Measurements from ENCODE around the gene NARF.
"Not testable (repeated sequence)": the region's sequence is repeated elsewhere in the genome, so short reads cannot be mapped to it uniquely, and the experiment has no call there.

NARF gene

DNA sequence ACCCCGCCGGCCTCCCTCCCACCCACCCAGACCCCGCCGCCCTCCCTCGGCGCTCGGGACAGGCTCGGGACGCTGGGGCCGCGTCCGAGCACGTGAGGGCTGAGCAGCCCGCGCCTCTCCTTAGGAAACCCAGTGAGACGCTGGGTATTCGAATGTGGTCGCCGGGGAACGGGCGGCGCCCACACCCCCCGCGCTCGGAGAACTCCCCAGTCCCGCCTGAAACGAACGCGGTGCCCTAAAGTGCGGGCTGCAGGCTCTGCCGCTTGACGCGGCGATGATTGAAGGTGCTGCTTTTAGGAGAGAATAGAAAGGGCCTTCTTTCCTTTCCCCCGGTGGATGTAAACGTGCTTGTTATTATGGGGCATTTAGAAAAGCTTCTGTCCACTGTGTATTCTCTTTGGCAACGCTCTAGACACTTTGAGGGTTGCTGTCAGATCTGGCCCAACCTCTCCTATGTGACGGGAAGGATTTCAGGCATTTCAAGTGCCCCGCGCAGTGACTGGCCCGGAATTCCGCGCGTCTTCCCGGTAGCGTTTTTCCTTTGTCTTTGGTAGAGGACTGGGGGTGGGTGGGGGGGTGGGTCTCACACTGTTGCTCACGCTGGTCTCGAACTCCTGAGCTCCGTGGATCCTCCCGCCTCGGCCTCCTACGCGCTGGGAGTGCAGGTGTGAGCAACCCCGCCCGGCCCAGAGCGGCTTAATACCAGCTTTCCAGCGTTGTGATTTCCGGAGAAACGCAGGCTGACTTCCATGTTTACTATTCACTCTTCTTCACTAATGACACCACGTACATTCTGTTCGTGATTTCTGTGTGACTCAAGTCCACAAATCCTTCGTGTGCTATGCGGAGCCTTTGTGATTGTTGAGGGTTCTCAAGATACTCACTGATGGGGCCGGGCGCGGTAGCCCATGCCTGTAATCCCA is 39.2 kb downstream of the NARF start:
- no peak for DNase-seq (ENCODE audit: low read depth in 2 of 2)

DNA sequence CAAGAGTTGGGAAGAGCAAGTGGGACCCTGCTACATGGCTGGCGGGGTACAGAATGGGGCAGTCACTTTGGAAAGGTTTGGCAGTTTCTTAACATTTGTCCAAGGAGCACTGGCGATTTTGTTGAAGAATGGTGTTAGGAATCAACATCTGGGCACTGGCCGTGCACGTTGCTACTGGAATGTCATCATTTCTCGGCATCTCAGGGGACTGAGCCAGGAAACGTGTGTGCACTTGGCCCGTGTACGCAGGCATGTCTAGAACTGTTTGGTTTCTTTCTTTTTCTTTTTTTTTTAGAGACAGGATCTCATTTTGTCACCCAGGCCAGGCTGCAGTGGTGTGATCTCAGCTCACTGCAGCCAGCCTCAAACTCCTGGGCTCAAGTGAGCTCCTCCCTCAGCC is 43.7 kb downstream of the NARF start:
- DNase-seq (ENCODE audit: low read depth in 2 of 2), result no peak

DNA sequence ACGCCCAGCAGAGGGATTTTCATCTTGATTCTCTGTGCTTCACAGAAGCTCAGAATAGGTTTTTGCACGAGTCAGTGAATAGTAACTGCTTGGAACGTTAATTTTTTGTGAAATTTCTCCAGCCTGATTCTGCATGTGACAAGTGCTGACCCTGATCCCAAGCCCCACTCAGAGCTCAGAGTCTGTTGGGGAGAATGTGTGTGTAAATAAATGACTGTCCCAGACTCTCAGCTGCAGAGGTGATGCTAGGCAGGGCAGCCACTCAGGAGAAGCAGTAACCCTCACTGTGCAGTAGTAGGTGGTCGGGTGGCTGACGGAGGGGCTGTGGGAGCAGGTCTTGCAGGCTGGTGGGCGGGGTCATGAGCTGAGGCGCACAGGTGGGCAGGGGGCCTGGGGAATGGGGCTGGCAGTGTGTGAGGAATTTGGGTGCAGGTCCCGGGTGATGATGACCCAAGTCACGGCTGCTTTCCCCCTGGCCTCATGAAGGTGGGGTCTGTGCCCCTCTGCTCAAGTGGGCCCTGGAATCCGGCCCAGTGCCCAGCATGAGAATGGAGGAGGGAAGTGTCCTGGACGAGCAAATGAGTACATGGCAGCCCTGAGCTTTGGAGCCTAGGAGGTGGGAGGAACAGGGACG is 44.7 kb downstream of the NARF start:
- DNase-seq (ENCODE audit: low read depth in 2 of 2), result no peak

DNA sequence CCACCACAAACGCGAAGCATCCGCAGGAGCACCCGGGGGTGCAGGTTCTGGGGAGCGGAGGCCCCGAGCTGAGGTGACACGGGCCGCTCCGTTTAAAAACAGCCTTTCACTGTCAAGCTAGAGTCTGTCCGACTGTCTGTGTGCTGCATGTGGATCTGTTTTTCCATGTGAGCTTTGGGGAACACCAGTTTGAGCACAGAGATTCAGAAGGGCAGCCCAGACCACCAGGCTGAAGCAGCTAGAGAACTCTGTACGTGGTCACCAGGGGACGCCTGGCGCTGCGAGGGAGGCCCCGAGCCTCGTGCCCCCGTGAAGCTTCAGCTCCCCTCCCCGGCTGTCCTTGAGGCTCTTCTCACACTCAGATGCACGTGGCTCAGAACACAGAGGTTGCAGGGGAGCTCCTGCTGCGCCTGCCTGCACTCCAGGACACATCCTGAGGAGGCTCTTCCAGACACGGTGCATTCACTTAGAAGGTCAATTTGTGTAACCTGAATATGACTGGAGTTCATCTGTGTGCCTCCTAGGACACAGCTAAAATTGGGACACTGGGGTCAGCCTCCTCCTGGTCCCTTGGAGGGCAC is 45.3 kb downstream of the NARF start:
- DNase-seq (ENCODE audit: low read depth in 2 of 2), result no peak

DNA sequence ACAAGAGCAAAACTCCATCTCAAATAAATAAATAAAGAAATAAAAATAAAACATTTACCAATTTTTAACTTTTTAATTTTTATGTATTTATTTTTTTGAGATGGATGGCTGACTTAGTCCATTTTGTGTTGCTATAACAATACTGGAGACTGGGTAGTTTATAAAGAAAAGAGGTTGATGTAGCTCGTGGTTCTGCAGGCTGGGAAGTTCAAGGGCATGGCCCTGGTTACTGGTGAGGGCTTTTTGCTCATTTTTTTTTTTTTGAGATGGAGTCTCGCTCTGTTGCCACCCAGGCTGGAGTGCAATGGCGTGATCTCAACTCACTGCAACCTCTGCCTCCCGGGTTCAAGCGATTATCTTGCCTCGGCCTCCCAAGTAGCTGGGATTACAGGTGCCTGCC is 46.8 kb downstream of the NARF start:
- no peak for DNase-seq (ENCODE audit: low read depth in 2 of 2)

DNA sequence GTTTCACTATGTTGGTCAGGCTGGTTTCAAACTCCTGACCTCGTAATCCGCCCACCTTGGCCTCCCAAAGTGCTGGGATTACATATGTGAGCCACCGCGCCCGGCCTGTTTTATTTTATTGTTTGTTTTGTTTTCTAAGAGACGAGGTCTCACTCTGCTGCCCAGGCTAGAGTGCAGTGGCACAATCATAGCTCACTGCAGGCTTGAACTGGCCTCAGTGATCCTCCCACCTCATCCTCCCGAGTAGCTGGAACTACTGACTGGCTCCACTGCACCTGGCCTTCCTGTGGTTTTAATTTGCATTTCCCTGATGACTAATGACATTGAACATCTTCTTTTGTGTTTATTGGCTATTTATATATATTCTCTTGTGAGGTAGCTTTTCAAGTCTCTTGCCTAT is 47.9 kb downstream of the NARF start:
- peak in 1 of 2 donors; percentile 18 for DNase-seq (ENCODE audit: low read depth in 2 of 2)

DNA sequence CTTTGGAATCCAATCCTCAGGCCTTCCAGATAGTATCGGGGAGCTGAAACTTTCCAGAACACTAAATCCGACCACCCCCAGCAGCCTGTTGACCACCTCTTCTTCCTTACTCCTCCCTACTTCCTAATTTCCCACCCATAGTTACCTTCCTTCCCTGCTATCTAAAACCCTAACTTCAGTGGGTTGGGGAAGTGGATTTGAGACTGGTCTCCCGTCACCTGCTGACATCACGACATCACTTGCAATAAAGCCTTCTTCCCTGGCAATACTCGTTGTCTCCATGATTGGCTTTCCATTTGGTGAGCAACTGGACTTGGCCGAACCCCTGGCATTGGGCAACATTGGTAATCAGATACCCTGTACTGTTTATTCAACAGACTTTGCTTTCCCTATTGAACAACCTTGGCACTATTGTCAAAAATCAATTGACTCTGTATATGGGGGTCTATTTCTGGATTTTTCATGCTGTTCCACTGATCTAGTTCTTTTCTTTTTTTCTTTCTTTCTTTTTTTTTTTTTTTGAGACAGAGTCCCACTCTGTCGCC is 49.2 kb downstream of the NARF start:
- DNase-seq (ENCODE audit: low read depth in 2 of 2), result no peak

DNA sequence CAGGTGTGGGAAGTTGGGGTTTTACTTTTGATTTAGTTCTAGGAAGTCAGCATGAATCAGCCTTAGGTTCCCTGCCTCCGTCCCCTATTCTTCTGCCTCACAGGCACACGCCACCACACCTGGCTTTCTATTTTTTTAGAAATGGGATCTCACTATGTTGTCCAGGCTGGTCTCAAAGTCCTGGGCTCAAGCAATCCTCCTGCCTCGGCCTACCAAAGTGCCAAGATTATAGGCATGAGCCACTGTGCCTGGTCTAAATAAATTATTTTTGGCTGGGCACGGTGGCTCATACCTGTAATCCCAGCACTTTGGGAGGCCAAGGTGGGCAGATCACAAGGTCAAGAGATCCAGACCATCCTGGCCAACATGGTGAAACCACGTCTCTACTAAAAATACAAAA is 53.1 kb downstream of the NARF start:
- not testable (repeated sequence) for DNase-seq (ENCODE audit: low read depth in 2 of 2)

DNA sequence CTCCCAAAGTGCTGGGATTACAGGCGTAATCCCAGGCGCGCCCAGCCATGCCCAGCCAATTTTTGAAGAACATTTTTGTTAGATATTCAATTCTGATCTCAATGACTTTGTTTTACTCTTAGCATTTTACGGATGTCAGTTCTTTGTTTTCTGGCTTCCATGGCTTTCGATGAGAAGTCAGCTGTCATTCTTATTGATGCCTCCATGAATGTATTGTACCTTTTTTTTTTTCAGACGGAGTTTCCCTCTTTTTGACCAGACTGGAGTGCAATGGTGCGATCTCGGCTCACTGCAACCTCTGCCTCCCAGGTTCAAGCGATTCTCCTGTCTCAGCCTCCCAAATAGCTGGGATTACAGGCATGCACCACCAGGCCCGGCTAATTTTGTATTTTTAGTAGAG is 55.3 kb downstream of the NARF start:
- not testable (repeated sequence) for DNase-seq (ENCODE audit: low read depth in 2 of 2)

DNA sequence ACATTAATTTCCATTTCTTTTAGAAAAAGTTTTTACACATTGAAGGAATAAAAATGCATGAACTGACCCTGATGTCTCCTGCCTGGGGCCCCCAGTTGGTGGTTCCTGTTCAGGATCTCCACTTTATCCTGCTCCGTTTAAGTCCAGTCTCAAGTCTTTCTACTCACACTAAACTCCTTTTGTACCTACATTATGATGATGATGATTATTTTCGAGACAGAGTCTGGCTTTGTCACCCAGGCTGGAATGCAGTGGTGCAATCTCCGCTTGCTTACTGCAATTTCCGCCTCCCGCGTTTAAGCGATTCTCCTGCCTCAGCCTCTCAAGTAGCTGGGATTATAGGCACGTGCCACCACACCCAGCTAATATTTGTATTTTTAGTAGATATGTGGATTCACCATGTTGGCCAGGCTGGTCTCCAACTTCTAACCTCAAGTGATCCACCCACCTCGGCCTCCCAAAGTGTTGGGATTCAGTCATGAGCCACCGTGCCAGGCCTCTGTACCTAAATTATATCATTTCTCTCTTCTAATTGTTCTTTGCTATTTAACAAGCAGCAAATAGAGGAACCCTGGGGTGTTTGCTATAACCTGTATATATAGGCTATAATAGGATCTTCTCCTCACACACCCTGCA is 58.8 kb downstream of the NARF start:
- DNase-seq (ENCODE audit: low read depth in 2 of 2), result no peak

DNA sequence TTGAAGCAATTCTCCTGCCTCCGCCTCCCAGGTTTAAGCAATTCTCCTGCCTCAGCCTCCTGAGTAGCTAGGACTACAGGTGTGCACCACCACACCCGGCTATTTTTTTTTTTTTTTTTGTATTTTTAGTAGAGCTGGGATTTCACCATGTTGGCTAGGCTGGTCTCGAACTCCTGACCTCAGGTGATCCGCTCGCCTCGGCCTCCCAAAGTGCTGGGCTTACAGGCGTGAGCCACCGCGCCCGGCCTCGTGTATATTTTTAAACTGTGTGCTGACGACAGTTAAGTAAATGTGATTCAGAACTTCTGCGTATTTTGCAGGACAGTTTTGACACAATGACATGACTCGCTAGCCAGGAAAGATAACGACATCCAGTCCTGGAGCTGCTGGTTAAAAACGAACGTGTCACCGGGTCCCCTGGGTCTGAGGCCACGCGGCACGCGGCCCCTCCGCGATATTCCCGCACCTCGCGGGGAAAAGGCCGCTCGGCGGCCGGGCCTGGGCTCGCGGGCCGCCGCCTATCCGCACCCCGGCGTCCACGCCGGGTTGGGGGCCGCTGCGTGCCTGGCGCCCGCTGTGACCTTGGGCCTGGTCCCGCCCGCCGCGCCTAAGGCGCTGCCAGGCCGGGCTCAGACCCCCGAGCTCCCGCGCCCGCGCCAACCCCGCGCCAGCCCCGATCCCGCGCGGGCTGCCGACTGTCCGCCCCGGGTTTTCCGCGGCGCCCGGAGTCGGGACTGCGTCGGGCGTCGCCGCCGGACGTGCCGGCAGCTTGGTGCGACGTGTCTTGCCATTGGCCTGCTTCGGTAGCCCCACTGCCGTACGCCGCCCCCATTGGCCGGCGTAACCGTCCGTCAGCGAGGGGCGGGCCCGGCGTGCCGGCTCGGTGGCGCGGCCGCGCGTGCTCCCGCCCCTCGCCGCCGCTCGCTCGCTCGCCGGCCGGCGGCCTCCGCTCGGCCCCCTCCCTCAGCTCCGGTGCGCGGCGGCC is 60.6 kb downstream of the NARF start, which contains the start of gene FOXK2:
Gene FOXK2, plus strand, starts transcription at position 907 of the 985 bp plus-strand sequence. CDS start 157 bp downstream, outside the sequence.
- peak; percentile 89 to 91 for DNase-seq (ENCODE audit: low read depth in 2 of 2)

DNA sequence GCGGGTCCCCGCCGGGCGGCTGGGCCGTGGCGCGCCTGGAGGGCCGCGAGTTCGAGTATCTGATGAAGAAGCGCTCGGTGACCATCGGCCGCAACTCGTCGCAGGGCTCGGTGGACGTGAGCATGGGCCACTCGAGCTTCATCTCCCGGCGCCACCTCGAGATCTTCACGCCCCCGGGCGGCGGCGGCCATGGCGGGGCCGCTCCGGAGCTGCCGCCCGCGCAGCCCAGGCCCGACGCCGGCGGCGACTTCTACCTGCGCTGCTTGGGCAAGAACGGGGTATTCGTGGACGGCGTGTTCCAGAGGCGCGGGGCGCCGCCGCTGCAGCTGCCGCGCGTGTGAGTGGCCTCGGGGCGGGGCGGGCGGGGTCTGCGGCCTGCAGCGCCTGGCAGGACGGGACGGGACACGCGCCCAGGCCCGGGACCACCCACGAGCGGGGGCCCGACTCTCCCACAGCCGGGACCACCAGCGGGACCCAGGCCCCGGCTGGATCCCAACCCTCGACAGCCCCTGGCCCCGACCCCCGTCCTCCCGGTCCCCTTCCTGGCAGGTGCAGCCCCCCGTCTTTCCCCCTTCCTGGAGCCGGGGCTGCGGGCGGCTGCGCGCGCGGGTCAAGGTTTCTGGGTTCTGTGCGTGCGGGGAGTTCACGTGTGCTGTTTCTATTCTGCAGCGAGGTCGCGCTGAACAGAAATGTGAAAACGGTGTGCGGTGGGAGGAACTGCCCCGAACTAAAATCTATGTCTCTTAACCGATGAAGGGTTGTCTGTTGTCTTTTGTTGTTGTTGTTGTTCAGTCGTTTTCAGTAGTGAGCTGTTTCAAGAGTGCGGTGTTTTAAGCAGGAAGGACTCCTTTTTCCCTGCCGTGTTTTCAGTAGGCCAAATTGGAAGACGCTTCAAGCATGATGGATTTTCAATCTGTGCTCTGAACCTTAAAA is 61.7 kb downstream of the NARF start:
- peak in 1 of 2 donors; percentile 10 for DNase-seq (ENCODE audit: low read depth in 2 of 2)

DNA sequence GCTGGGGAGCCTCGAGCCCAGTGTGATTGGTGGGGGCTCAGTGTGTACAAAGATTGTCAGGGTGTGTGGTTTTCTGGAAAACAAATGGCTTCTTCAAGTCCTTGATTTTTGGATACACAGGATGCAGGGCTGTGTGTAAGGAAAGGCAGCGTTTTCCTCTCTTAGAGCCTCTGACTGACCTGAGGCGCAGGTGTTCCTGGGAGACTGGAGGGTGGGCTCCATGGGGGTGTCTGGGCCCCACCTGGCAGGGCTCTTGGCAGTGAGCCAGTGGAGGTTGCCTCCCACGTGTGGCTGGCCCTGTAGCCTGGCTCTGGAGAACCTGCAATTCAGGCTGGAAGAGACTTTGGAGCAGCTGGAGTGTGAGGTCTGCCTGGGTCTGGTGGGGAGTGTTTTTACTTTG is 66.0 kb downstream of the NARF start:
- DNase-seq (ENCODE audit: low read depth in 2 of 2), result no peak

DNA sequence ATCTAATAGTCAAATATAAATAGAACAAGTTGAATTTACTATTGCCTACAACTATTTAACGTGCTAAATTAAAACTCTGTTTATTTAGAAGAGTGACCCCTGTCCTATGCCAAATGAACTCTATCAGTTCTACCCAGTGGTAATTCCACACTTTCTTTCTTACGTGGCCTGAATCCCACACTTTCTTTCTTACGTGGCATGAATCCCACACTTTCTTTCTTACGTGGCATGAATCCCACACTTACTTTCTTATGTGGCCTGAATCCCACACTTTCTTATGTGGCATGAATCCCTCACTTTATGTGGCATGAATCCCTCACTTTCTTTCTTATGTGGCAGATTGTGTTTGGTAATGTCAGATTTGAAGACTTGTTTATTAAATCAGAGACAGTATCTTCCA is 67.2 kb downstream of the NARF start:
- DNase-seq (ENCODE audit: low read depth in 2 of 2), result no peak

DNA sequence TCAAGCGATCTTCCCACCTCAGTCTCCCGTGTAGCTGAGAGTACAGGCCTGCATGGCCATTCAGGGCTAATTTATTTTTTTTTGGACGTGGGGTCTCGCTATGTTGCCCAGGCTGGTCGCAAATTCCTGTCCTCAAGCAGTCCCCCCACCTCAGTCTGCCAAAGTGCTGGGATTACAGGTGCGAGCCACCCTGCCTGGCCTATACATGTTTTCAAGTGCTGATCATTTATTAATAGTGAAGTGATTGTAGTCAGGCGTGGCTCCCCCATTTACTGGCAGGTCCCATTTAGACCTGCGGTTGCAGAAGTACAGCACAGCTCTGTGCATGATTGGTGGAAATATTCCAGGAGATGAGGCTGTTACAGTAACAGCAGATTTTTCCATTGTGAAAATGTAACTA is 69.4 kb downstream of the NARF start:
- DNase-seq (ENCODE audit: low read depth in 2 of 2), result no peak

DNA sequence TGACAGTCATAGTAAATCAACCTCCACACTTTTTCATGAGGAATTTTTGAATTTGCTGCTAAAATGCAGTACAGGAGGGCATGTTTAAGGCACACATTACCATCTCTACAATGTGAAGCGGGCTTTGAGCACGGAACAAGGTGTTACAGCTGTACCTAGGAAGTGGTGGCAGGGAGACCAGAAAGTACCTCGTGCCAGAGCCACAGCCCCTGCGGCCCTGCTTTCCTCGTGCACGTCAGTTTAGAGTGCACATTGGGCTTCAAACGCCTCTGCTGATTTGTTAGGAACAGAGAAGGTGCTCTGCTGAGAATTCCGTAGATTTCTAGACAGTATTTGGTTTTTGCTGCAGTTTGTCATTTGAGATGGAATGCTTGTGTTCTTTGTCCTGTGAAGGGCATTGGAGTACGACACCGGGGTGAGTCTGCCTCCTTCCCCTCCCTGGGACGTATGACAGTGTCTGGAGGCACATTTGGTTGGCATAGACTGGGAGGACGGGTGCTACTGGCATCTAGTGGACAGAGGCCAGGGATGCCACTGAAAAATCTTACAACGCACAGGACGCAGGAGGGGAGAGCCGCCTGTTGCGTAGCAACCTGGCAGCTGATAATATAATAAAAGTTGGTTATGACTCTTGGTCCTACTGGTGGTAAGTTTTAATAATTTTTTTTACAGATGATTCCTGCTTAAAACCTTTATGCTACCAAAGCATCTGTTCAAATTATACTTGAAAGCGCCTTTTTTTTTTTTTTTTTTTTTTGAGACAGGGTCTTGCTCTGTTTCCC is 70.1 kb downstream of the NARF start:
- DNase-seq (ENCODE audit: low read depth in 2 of 2), result no peak

DNA sequence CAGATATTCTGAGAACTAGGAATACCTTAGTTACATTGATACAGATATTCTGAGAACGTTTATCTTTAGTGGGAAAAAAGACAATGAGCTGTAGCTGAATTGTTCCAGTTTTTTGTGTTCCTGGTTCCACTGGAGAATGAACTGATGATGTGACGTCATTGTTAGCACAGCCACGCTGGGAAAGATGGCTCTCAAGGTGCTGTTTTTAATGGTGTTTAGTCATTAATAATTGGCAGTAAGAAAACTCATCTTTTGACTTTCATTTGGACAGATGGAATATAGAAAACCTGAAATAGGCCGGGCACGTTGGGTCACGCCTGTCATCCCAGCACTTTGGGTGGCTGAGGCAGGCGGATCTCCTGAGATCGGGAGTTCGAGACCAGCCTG is 71.4 kb downstream of the NARF start:
- DNase-seq (ENCODE audit: low read depth in 2 of 2), result no peak

DNA sequence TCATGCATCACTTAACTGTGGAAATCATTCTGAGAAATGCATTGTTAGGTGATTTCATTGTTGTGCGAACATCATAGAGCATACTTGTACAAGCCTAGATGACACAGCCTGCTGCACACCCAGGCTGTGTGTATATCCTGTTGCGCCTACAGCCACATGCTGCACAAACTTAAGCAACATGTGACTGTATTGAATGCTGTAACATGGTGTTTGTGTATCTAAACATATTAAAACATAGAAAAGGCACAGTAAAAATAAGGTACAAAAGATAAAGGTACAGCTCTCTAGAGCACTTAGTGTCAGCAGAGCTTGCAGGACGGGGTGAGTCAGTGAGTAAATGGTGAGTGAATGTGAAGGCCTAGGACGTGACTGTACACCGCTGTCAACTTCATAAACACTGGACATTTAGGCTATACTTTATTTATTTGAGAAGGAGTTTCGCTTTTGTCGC is 72.9 kb downstream of the NARF start:
- DNase-seq (ENCODE audit: low read depth in 2 of 2), result no peak

DNA sequence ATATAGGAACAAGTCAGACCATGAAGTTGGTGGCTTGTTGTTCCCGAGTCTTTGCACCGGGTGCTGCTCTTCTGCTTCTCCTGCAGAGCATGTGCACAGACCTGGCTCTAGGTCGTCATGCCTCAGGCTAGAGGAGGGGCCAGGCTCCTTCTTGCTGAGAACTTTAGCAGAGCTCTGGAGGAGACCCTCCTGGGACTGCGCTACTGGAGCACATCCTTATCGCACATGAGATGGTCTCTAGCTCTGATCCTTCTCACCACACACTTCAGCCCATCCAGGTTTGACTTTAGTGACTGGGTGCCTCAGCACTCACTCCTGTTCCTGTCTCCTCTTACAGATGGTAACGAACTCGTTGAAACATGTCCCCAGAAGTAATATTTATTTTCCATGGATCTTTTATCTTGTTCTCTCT is 75.9 kb downstream of the NARF start:
- no peak for DNase-seq (ENCODE audit: low read depth in 2 of 2)
